ENCODE results near the gene STMN3. TPM values are rescaled to one million over a fixed set of nuclear protein-coding genes. Genes with fewer than 3 reads are reported as not detected.
"Not testable (repeated sequence)": the region's sequence is repeated elsewhere in the genome, so short reads cannot be mapped to it uniquely, and the experiment has no call there.

The STMN3 gene
- polyA plus RNA-seq, 1 donor: 22.7 TPM

- DNase-seq: no peak
Observed at GRCh38 chr20:63636752-63637628, 16.2 kb downstream of the STMN3 start.

GRCh38 chr20:63635431-63636141, 17.6 kb downstream of the STMN3 start:
- DNase-seq: no peak

- no peak for DNase-seq
Observed at GRCh38 chr20:63633732-63634131, 19.5 kb downstream of the STMN3 start.

- DNase-seq: not testable (repeated sequence)
Observed at GRCh38 chr20:63631426-63631825, 21.8 kb downstream of the STMN3 start.

- not testable (repeated sequence) for DNase-seq
Observed at GRCh38 chr20:63630956-63631355, 22.3 kb downstream of the STMN3 start.

- no peak for DNase-seq
Observed at GRCh38 chr20:63628246-63628975, 24.8 kb downstream of the STMN3 start.

DNA sequence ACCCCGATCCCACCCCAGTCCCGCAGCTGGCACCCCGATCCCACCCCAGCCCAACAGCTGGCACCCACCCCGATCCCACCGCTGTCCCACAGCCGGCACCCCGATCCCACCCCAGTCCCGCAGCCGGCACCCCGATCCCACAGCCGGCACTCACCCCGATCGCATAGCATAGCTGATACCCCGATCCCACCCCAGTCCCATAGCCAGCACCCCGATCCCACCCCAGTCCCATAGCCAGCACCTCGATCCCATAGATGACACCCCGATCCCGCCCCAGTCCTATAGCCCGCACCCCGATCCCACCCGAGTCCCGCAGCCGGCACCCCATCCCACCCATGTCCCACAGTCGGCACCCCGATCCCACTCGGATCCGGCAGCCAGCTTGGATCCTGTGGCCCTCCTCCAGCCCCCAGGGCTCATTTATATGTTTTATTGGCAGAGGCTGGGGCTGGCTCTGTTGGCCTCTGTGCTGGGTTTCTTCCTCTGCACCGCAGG, 25.4 kb downstream of the STMN3 start:
- DNase-seq: no peak

- peak; percentile 92 for DNase-seq
Observed at GRCh38 chr20:63627129-63627750, 26.0 kb downstream of the STMN3 start.

DNA sequence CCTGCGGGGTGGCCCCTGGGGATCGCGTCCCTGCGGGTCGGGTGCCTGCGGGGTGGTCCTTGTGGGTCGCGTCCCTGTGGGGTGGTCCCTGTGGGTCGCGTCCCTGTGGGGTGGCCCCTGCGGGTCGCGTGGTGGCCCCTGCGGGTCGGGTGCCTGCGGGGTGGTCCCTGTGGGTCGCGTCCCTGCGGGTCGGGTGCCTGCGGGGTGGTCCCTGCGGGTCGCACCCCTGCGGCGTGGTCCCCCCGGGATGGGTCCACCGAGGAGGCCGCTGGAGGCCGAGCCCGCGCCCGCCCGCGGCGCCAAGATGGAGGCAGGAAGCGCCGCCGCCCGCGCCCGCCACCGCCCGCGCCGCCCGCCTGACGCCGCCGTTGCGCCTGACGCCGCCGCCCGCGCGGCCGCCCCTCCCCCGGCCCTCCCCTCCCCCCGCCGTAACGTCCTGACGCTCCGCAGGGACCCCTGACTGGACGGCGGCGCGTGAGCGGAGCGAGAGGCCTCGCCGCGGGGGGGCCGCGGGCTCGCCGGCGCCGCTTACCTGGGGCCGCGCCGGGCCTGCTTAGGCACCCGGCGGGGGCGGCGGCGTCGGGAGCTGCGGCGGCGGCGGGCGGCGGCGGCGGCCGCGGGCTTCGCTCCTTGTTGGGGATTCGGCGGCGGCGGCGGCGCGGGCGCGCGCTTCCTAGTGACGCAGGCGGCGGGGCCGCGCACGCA, 26.6 kb downstream of the STMN3 start, which contains the start of gene GMEB2:
GMEB2 (minus strand) TSS at position 678 of the 705 bp plus-strand sequence. CDS start 7,704 bp downstream, outside the sequence.
- peak; percentile 59 for DNase-seq

GRCh38 chr20:63625771-63626423, 27.3 kb downstream of the STMN3 start:
- no peak for DNase-seq

- no peak for DNase-seq
Observed at GRCh38 chr20:63624486-63624885, 28.7 kb downstream of the STMN3 start.

GRCh38 chr20:63622732-63623131, 30.5 kb downstream of the STMN3 start:
- no peak for DNase-seq

- no peak for DNase-seq
Observed at GRCh38 chr20:63622096-63622495, 31.1 kb downstream of the STMN3 start.

DNA sequence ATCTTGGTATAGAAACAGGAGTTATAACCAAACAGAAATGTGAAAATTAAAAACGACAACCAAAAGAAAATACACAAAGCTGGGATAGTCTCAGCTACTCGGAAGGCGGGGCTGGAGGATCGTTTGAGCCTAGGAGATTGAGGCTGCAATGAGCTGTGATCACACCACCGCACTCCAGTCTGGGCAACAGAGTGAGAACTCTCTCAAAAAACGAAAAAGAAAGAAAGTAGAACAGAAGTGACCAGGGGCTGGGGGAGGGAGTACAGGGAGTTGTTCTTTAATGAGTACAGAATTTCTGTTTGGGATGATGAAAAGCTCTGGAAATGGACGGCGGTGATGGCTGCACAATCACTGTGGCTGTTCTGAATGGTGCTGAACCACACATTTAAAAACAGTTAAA, 32.2 kb downstream of the STMN3 start:
- no peak for DNase-seq

GRCh38 chr20:63619505-63619904, 33.7 kb downstream of the STMN3 start:
- DNase-seq: no peak

DNA sequence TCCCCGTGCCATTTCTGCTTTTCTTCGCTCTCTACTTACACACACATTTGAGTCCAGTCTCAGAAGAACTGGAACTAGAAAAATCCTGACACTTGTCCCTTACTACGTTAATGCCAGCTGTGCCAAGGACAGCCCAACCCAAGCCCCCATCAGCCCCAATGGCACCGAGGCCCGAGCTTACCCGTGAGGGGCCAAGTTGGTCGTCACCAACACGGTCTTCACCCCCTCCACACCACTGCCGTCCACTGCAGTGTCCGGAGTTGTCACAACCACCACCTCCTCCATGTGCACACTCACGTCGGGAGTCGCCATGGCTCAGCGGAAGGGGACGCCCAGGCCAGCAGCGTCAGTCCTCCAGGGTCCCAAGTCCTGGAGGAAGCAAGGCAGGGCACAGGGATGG, 34.1 kb downstream of the STMN3 start:
- DNase-seq: no peak

DNA sequence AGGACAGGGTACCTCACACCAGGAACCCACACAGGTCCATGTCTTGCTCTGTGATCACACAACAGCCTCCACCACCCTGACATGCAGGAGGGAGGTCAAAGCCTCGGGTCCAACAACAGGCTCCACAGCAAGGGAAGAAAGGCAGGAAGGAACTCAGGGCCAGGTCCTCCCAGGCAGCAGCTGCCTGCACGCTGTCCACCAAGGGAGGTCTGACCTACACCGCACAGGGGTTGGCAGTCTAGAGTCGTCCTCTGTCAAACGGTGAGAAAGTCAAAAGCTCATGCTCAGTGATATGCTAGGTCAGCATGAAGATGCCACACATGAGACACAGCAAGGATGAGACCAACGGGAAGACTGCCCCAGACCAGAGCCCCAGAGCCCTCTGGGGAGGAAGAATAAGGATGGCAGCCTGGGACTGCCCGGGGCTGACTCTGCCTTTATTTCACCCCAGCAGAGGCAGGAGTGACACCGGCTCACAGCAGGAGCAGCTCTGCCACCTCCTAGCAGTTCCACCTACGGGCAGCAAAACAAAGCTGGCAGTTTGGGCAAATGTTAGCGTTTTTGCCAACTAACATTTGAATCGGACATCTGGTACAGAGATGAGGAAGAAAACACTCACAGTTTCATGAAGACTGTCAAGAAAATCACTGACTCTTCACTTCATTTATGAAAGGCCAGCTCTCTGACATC, 34.8 kb downstream of the STMN3 start:
- no peak for DNase-seq

DNA sequence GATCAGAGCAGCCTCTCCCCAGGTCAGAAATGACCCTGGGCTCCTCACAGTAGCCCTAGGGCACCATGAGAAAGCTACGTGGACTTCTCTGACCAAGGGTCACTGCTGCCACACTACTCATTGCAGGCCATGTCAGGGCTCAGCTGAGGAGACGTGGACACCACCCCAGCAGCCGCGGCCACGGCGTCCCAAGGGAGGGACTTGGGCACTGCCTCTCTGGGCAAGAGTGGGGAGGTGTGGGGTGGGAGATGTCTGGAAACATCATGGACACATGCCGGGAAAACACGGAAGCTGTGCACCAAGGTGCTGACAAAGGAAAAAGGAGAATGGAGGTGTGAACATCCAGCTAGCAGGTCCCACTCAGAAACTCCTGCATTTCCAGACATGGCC, 35.4 kb downstream of the STMN3 start:
- DNase-seq: no peak

GRCh38 chr20:63617092-63617875, 35.9 kb downstream of the STMN3 start:
- DNase-seq: no peak

Measured in left kidney (tissue), 2 donors.